ENCODE measurements around the gene NUBP2.

Gene NUBP2

GRCh38 chr16:1772362-1772907, 10.3 kb upstream of the NUBP2 start, which contains the start of gene EME2:
Gene EME2, plus strand, starts transcription at chr16:1772810. Its CDS starts 418 bp downstream, at chr16:1773228.
- DNase-seq (ENCODE audit: low spot score), result no peak

GRCh38 chr16:1772908-1773702, 9.7 kb upstream of the NUBP2 start, which contains the start of gene MRPS34:
Gene MRPS34, minus strand, starts transcription at chr16:1773134. Its CDS starts 15 bp downstream, at chr16:1773119.
- peak; percentile 89 for DNase-seq (ENCODE audit: low spot score)

GRCh38 chr16:1773703-1774447, 8.9 kb upstream of the NUBP2 start:
- DNase-seq (ENCODE audit: low spot score), result no peak

- no peak for DNase-seq (ENCODE audit: low spot score)
Measured at GRCh38 chr16:1774448-1774780, 8.3 kb upstream of the NUBP2 start.

- no peak for DNase-seq (ENCODE audit: low spot score)
Measured at GRCh38 chr16:1775006-1775845, 7.5 kb upstream of the NUBP2 start.

DNA sequence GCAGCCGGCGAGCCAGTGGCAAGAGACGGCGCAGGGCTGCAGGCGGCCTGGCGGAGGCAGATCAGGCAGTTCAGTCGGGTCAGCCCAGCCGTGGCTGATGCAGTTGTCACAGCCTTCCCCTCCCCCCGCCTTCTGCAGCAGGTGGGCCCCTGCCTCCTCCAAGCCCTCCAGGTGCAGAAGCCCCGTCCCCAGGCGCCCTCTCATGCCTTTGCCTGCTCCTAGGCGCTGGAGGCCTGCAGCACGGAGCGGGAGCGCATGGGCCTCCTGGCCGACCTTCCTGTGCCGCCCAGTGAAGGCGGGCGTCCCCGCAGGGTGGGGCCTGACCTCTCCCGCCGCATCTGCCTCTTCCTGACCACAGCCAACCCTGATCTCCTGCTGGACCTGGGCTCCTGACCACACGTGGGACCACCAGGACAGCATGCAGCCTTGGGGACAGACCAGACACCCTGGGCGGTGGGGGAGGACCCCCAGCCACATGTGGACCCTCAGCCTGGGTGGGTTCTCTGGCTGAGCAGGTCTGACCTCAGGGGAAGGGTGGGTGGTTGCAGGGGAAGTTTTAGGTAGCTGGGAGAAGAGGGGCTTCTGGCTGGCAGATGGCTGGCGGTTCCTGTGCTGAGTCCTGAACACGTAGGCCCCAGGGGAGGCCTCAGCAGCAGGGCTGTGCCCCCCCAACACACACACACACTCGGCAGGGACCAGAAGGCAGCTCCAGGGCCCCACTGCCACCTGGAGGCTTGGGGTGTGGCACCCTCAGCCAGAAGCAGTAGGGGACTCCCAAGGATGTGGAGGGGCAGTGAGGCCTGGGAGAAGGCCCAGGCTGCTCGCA, 6.7 kb upstream of the NUBP2 start:
- DNase-seq (ENCODE audit: low spot score), result no peak

GRCh38 chr16:1776672-1776955, 6.1 kb upstream of the NUBP2 start:
- DNase-seq (ENCODE audit: low spot score), result no peak

- no peak for DNase-seq (ENCODE audit: low spot score)
Measured at GRCh38 chr16:1776991-1777374, 5.8 kb upstream of the NUBP2 start.

GRCh38 chr16:1777375-1778199, 5.2 kb upstream of the NUBP2 start:
- no peak for DNase-seq (ENCODE audit: low spot score)

DNA sequence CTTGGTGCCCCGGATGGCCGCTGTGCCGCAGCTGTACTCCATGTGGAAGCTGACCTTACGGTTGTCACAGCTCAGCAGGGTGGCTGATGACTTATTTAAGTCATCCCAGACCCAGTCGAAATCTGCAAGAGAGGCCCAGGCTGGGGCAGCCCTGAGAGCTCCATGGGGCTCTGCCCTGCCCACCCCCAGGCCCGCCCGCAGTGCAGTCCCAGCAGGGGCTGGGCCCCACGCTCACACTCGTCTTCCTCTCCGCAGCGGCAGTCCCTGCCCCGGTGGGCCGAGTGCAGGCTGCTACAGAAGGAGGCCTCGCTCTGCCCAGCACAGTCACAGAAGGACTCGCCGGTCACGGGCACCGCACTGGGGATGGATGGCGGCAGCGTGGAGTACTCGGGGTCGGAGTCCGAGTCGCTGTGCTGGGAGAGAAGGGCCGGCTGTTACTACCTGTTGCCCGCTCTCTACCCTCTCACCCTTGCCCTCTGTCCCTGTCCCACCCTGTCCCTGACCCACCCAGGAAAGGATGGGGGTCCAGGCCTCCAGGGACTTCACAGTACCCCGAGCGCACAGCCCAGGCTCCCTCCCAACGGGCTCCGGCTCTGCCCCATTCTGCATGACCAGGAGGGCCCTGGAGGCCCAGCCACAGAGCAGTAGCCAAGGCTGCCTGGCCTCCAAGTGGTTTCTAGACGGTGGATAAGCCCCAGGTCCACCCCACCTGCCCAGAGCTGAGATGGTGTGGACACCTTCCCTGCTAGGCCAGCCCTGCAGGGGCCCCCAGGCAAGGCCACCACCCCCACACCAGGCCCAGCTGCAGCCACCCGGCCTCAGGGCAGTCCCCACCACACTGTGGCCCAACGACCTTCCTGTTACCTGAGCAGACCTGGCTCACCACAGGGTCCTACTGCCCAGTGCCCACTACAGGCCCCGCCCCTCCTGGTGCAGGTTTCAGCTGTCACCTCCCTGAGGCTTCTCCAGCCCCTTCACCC, 4.3 kb upstream of the NUBP2 start:
- DNase-seq (ENCODE audit: low spot score), result no peak

GRCh38 chr16:1779234-1779701, 3.5 kb upstream of the NUBP2 start:
- no peak for DNase-seq (ENCODE audit: low spot score)

DNA sequence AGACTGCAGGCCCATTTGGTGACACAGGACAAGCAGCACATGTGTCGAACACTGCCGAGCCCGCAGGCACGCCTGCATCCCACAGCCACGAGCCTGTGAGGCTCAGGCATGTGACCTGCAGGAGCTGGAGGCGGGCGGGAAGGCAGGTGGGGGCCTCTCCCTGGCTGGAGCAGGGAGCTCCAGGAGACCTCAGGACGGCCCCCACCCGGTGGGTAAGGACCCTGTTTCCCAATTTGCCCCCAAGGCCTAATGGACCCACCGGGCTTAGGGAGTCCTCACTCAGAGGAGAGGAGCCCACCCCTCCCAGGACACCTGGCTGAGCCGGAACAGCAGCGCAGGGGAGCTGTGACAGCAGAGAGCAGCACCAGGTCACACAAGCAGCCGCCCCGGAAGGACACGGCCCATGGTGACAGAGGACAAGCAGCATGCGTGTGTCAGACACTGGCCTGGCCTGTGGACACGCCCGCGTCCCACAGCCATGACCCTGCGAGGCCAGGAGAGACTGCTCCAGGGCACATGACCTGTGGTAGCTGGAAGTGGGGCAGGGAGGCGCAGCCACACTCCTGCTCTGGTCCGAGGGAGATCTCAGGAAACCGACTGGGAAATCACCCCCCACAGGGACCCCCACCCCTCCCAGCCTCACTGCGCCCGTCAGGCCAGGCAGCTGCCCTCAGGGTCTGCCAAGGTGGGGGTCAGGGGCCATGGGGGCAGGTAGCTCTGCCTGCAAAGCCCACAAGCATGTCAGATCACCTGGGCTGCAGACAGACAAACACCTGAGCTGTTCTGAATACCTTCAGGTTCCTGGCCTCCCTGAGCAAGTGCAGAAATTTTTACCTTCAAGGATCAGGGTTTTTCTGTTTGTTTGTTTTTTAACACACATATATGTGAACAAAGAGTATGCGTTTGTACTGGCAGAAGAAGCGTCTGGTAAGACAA, 2.8 kb upstream of the NUBP2 start:
- no peak for DNase-seq (ENCODE audit: low spot score)

- DNase-seq (ENCODE audit: low spot score), result no peak
Measured at GRCh38 chr16:1780677-1781072, 2.1 kb upstream of the NUBP2 start.

GRCh38 chr16:1781254-1781653, 1.5 kb upstream of the NUBP2 start:
- peak; percentile 53 for DNase-seq (ENCODE audit: low spot score)

DNA sequence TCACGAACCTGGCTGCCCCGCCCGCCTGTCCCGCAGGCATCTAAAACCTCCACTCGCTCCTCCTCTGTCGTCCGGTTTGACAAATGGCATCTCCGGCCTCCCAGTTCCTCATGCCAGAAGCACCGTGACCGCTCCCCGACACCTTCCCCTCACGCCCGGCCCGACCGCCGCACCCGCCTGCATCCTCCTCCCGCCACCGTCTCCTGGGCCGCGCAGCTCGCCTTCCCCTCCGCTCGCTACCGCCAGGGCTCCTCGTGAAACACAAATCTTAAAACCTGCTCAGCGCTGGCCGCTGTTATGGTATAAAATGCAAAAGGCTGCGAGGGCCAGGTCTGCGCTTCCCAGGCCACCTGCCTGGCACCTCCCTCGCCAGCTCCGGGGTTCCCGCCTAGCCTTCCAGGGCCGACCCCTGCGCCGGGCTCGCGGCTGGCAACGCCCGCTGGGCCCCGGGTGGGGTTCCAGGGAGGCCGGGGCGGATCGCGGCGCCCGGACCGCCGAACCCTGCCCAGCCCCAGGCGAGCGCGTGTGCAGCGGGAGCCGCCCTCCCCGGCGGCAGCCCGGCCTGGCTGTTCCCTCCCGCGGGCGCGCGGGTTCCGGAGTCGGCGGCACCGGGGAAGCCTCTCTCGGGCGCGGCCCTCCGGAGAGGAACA, 877 bp upstream of the NUBP2 start:
- no peak for DNase-seq (ENCODE audit: low spot score)

DNA sequence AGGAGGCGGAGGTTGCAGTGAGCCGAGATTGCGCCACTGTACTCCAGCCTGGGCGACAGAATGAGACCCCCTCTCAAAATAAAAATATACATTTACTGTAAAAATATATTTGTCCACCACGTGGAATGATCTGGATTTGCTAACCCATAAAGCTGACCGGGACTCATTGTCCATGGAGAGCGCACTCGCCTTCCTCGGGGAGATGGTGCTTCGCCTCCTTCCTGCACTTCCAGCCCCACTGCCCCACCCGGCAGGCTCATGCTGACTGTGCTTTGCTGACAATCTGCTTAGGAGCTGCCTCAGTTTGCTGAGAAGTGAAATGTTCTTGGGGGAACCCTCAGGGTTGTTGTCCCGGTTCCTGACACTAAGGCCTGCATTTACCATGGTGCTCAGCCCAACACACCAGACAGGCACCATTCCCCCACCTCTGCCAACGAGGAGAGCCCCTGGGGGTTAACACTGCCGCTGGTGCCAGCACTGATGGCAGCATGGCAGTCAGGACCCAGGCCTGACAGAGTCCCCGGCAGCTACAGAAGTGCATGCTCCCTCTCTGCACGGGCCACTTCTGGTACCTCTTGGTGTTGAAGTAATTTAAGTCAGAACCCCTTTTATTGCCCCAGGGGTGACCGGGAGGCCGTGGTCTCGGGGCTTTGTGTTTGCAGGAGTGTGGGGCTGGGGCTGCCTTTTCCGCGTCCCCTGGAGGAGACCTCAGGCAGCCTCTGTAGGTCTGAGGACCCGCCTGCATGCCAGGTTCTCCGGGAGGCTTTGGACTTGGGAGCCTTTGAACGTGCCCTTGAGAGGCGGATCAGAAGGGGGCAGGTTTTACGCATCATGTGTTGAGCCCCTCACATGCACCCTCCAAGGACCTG, 2.5 kb downstream of the NUBP2 start:
- peak; percentile 59 for DNase-seq (ENCODE audit: low spot score)

DNA sequence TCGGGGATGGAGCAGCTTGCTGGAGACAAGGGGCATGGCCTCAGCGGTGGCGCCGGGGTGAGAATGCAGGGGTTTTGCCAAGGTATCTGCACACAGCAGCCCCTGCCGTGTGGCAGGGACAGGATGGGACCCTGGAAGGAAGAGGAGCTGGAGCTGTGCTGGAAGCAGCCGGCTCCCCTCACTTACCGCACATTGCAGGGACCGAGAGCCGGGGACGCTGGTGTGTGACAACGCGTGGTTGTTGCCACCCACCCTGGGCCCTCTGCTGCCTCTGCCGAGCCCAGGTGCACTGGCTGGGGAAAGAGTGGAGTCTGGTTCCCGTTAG, 3.0 kb downstream of the NUBP2 start:
- DNase-seq (ENCODE audit: low spot score), result no peak
